Transverse colon (tissue), 4 donors: Measurements from ENCODE around the gene MT1F.

Experiments
- CTCF ChIP-seq, 5 experiments: fragments of 200-600 bp in 3 of 5; fragments of 450-650 bp in 2 of 5; sonication (generic) in 3 of 5; IDR thresholded peaks; 1 replicate in 2 of 5; 2 replicates in 3 of 5; pipeline ENCODE4 v1.5.1; 2016 to 2017; ENCODE audit warnings: antibody characterized with exemption in 5 of 5, inconsistent platforms in 3 of 5, mild to moderate bottlenecking in 2 of 5, moderate library complexity in 1 of 5
- EP300 ChIP-seq: sonication (generic); formaldehyde crosslinking; IDR thresholded peaks from one replicate; pipeline ENCODE4 v1.6.1; 2017; ENCODE audit warnings: antibody characterized with exemption, low read depth
- POLR2A ChIP-seq: fragments of 450-650 bp; IDR thresholded peaks from one replicate; pipeline ENCODE4 v1.6.1; 2016; ENCODE audit warnings: antibody characterized with exemption, mild to moderate bottlenecking, moderate library complexity
- POLR2AphosphoS5 ChIP-seq, 3 donors: sonication (generic); formaldehyde crosslinking; IDR thresholded peaks; one replicate each; pipeline ENCODE4 v1.6.1; 2016; ENCODE audit warnings: antibody characterized with exemption in 3 of 3

GRCh38 chr16:56679078-56679730 is 21.4 kb downstream of the MT1F start:
- no peak for TF ChIP-seq EP300
- no peak for TF ChIP-seq POLR2AphosphoS5 (IDR thresholded peaks at IDR 0.05)
- no peak for TF ChIP-seq CTCF (IDR thresholded peaks at IDR 0.05)
- TF ChIP-seq POLR2A, result no peak
